A673 (cell line): ENCODE results near the gene AGBL4.

ENCODE experiments used
- CTCF ChIP-seq: fragments of 300-800, 200-600 bp; sonication (generic); conservative IDR thresholded peaks from 2 replicates; pipeline ENCODE4 v1.5.1; 2017; ENCODE audit warnings: low read depth, mild to moderate bottlenecking, antibody characterized with exemption, low read length, moderate library complexity, mixed read lengths
- EZH2 ChIP-seq: fragments of 200-600 bp; sonication (generic); IDR thresholded peaks from 2 replicates; pipeline ENCODE4 v1.6.1; 2017; ENCODE audit warnings: borderline replicate concordance, low read depth, mild to moderate bottlenecking, mixed read lengths, antibody characterized with exemption, low read length; ENCODE audit not compliant: poor library complexity, severe bottlenecking

- TF ChIP-seq CTCF (no peak), EZH2 (no peak)
These were observed 824.2 kb downstream of the AGBL4 start for GRCh38 chr1:49199564-49199963.
